NCI-H345 treated with DMSO at 0.1 percent for 48 hours (cell line): Measurements from ENCODE around the gene VAPB.

Experiments used
- DNase-seq: peaks from one replicate; lab custom pipeline; 2025; ENCODE audit not compliant: unreplicated experiment; lab: John Stamatoyannopoulos, UW

The VAPB gene

GRCh38 chr20:58479726-58480440, 90.9 kb downstream of the VAPB start:
- DNase-seq = no peak

GRCh38 chr20:58480551-58481336, 91.7 kb downstream of the VAPB start:
- DNase-seq = no peak

- DNase-seq = no peak
Observed at GRCh38 chr20:58481481-58482021, 92.5 kb downstream of the VAPB start.

GRCh38 chr20:58482416-58482815, 93.4 kb downstream of the VAPB start:
- DNase-seq = no peak

GRCh38 chr20:58483051-58483450, 94.0 kb downstream of the VAPB start:
- DNase-seq = no peak

GRCh38 chr20:58483470-58483869, 94.4 kb downstream of the VAPB start:
- DNase-seq = no peak

- DNase-seq = no peak
Observed at GRCh38 chr20:58485393-58485792, 96.4 kb downstream of the VAPB start.

GRCh38 chr20:58486207-58486606, 97.2 kb downstream of the VAPB start:
- no peak for DNase-seq

GRCh38 chr20:58492074-58492718, 103.2 kb downstream of the VAPB start:
- no peak for DNase-seq

- DNase-seq = no peak
Observed at GRCh38 chr20:58492795-58493524, 103.9 kb downstream of the VAPB start.

- DNase-seq = no peak
Observed at GRCh38 chr20:58494923-58495622, 106.0 kb downstream of the VAPB start.

- DNase-seq = no peak
Observed at GRCh38 chr20:58495623-58496428, 106.8 kb downstream of the VAPB start.

- no peak for DNase-seq
Observed at GRCh38 chr20:58496429-58496769, 107.4 kb downstream of the VAPB start.

GRCh38 chr20:58497076-58497641, 108.1 kb downstream of the VAPB start:
- no peak for DNase-seq

- DNase-seq = no peak
Observed at GRCh38 chr20:58497724-58498469, 108.9 kb downstream of the VAPB start.

- no peak for DNase-seq
Observed at GRCh38 chr20:58498470-58499068, 109.5 kb downstream of the VAPB start.

- no peak for DNase-seq
Observed at GRCh38 chr20:58500256-58500655, 111.2 kb downstream of the VAPB start.
